Measurements from ENCODE around the gene SLMAP. TPM values are rescaled to one million over a fixed set of nuclear protein-coding genes. Genes with fewer than 3 reads are reported as not detected.

The SLMAP gene
- total and polyA plus RNA-seq, 2 of the 4 experiments (the other 2 are of a cell fraction): 15.5 to 26.5 TPM

GRCh38 chr3:57706462-57706861, 49.6 kb upstream of the SLMAP start:
- no TSS peak for BruUV-seq (replicated peaks)

More at GRCh38 chr3:57706462-57706861, 49.6 kb upstream of the SLMAP start:
- no peaks in the 10 kb centered on the region; the same call in 1 of the 2 replicates for H3K4me1 ChIP-seq (ENCODE audit: control insufficient read depth, insufficient read depth, low read length)
- in situ Hi-C loops (cut with MboI; ENCODE audit: low sequenced_read_pairs): no loop called here
- H4K91ac ChIP-seq (ENCODE audit: insufficient read depth, low read depth, low read length): no peak overlapping the region
- no peak overlapping the region for H3K23ac ChIP-seq (ENCODE audit: low read depth, low read length)
- dilution Hi-C loops (cut with HindIII; ENCODE audit: low sequenced_read_pairs, unreplicated experiment): no loop called here
- H3K56ac ChIP-seq (ENCODE audit: extremely low read depth, insufficient read depth, low read length): no peak overlapping the region
- DNase-seq (peak; percentile 93), ATAC-seq (ENCODE audit: low read depth) (peak; percentile 49; the same call in 1 of the 2 replicates)
- no CpG with 5 or more reads among the region's 3 CpGs for WGBS, 2 experiments (ENCODE audit: extremely low coverage in 2 of 2, insufficient read length in 1 of 2)
- no peak overlapping the region for H3K4ac ChIP-seq (ENCODE audit: low read depth, low read length)
- no peak overlapping the region for H2BK120ac ChIP-seq (ENCODE audit: low read depth, low read length)
- H3K9ac ChIP-seq (ENCODE audit: low read depth, low read length): no peak overlapping the region
- CTCF ChIA-PET: interaction anchor here (0.7 kb wide), 1 partner anchor 38 kb away, joined by 3 read pairs; no protein-coding TSS in a partner anchor
- no peak overlapping the region for H2BK20ac ChIP-seq (ENCODE audit: low read depth, low read length)
- H2BK15ac ChIP-seq (ENCODE audit: low read depth, low read length): no peak overlapping the region
- no peaks in the 10 kb centered on the region for H3K9me3 ChIP-seq (ENCODE audit: control insufficient read depth, insufficient read depth, low read length)
- no peak overlapping the region for H4K8ac ChIP-seq (ENCODE audit: low read depth in 2 of 2, low read length in 2 of 2)
- H3K27ac ChIP-seq (ENCODE audit: insufficient read depth, low read length): no peak overlapping the region
- no peaks in the 10 kb centered on the region for H3K36me3 ChIP-seq (ENCODE audit: control insufficient read depth, insufficient read depth, low read length)
- peak overlapping the region; percentile 18 for H2AFZ ChIP-seq (replicated peaks; ENCODE audit: low read length, poor library complexity)
- no peaks in the 10 kb centered on the region for H3K79me1 ChIP-seq (ENCODE audit: low read depth in 1 of 2, low read length in 2 of 2)
- intact Hi-C loops (cut with micrococcal nuclease): no loop called here
- H3K4me2 ChIP-seq (ENCODE audit: low read depth, low read length): peak overlapping the region; percentile 46; the same call in 1 of the 2 replicates
- POLR2A ChIA-PET (ENCODE audit: unreplicated experiment): no interaction called here
- TF ChIP-seq NFE2L2 (IDR thresholded peaks at IDR 0.05; ENCODE audit: low read depth, low read length) (no peak), FOS (IDR thresholded peaks at IDR 0.05; ENCODE audit: low read depth, low read length) (peak; percentile 37), RFX5 (IDR thresholded peaks at IDR 0.05; ENCODE audit: low read depth, low read length) (no peak), SMC3 (IDR thresholded peaks at IDR 0.05; ENCODE audit: low read depth, low read length) (no peak), CEBPB (IDR thresholded peaks at IDR 0.05; ENCODE audit: low read depth, low read length) (peak; percentile 37; the same call in 1 of the 2 replicates), RAD21 (IDR thresholded peaks at IDR 0.05; ENCODE audit: low read length) (no peak)
- no peaks in the 10 kb centered on the region for H4K20me1 ChIP-seq (ENCODE audit: insufficient read depth, low read length)
- H3K4me3 ChIP-seq (ENCODE audit: insufficient read depth, low read depth, low read length): no peak overlapping the region
- H2AK9ac ChIP-seq (replicated peaks; ENCODE audit: low read depth, low read length, poor library complexity): no peak overlapping the region
- no peak overlapping the region for H3K18ac ChIP-seq (ENCODE audit: low read depth, low read length)
- H3K27me3 ChIP-seq (ENCODE audit: control insufficient read depth, insufficient read depth, low read length): no peaks in the 10 kb centered on the region
- H3K14ac ChIP-seq (replicated peaks; ENCODE audit: low read depth, low read length): no peak overlapping the region
- no peak overlapping the region for H2AK5ac ChIP-seq (ENCODE audit: low read depth, low read length)
- no peaks in the 10 kb centered on the region for H3K9me1 ChIP-seq (ENCODE audit: insufficient read depth, low read length)
- no peak overlapping the region for H4K5ac ChIP-seq (ENCODE audit: low read depth, low read length)
- H2BK5ac ChIP-seq (ENCODE audit: low read depth, low read length, poor library complexity, severe bottlenecking): no peak overlapping the region
